HS-5 (cell line): ENCODE measurements around the gene F2RL1.
"Not testable (repeated sequence)": the region's sequence is repeated elsewhere in the genome, so short reads cannot be mapped to it uniquely, and the experiment has no call there.

ENCODE experiments used
- DNase-seq: peaks from one replicate; pipeline ENCODE4 v3.0.0-alpha.2; 2012; ENCODE audit warnings: low read depth

F2RL1 gene

DNA sequence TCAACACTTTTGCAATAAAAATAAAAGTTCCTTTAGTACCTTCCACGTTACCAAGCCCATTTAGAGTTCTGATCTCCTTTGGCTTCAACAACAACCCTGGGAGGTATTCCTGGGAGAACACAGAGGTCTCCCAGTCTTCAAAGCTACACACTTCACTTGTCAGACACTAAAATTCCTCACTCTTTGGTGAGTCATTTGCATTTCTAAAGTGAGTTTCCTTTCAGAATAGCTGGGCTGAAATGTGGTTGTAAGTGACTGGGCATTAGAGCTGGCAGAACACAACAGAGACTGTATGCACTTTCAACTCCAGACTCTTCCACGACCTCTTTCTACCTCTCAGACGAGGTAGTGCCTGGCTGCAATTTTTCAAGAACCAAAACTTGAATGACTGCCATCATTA, 11.5 kb upstream of the F2RL1 start:
- no peak for DNase-seq

DNA sequence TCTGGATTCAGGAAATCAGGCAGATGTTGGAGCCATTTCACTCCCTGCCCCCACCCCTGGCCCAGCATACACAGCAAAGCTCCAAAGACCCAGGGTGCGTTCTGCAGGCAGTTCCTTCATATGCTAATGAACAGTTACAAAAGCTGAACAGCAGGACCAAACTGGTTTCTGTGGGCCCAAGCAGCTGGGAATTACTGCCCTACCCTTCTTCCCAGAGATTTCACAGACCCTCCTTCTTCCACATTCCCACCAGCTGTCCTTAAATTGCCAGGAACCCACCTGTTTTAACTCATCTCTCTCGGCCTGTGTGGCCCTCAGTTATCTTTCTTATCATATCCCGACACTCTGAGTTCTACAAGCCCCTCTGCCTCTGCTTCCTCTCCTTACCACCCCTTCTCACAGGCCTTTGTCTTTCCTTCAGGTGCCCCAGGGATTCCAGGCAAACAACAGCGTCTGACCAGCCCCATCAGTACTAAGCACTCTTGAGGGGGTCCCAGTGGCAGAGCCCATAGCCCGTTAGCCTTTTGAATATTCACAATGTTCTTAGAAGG, 10.6 kb upstream of the F2RL1 start:
- no peak for DNase-seq

DNA sequence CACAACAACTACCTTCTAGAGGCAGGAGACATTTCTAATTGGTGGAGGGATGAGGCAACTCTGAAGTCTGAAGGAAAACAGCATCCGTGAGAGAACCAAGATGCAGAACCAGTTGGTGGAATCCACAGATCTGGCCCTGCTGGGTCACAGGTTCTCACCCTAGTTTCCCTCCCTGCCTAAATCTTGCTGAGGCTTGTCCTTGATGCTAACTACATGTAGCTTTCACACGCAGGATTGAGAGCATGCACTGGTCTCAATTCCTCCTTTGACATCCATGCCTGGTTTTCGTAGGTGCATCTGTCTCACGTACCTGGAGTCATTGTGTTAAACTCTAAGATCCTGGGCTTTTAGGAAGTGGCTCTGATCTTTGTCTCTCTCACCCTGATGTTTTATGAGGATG, 9.7 kb upstream of the F2RL1 start:
- DNase-seq = no peak

- DNase-seq = no peak
These were observed 8.6 kb upstream of the F2RL1 start for GRCh38 chr5:76810236-76810635.

- DNase-seq = no peak
These were observed 7.6 kb upstream of the F2RL1 start for GRCh38 chr5:76811214-76811613.

DNA sequence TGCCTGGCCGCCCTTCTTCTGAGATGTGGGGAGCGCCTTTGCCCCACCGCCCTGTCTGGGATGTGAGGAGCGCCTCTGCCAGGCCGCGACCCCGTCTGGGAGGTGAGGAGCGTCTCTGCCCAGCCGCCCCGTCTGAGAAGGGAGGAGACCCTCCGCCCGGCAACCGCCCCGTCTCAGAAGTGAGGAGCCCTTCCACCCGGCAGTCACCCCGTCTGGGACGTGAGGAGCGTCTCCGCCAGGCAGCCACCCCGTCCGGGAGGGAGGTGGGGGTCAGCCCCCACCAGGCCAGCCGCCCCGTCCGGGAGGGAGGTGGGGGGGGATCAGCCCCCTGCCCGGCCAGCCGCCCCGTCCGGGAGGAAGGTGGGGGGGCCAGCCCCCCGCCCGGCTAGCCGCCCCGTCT, 6.6 kb upstream of the F2RL1 start:
- not testable (repeated sequence) for DNase-seq

- DNase-seq = peak; percentile 81
These were observed 4.8 kb upstream of the F2RL1 start for GRCh38 chr5:76813982-76814562.

DNA sequence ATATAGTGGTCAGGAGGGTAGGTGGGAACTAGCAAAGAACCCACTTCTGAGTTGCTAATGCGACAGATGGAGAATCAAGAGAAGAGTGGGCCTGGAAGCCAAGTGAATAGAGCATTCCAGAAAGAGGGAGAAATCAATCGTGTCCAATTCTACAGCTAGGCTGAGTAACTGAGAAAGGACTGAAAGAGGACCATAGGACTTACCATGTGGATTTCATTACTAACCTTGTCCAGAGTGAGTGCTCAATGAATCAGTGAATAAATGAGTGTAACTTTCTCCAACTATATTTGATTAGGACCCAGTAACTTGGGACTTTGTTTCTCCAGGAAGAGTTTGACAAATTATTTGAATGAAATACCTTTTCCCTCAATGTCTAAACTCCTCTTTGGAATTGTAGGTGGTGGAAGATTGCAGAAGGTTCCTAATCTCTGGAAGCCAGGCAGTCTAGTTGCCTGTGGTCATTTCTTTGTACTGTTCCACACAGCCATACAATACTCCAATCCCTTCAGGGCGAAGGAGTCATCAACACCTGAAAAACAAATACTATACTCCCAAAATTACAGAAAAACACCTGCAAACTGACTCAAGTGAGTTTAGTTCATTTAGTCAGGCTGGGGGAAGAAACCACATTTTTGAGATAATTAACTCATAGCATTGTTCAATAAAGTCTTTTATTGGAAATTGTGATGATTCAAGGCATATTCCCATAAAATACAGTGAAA, 2.6 kb upstream of the F2RL1 start:
- DNase-seq = no peak

GRCh38 chr5:76819851-76820525, 1.2 kb downstream of the F2RL1 start:
- no peak for DNase-seq

GRCh38 chr5:76820526-76820890, 1.7 kb downstream of the F2RL1 start:
- DNase-seq = no peak

GRCh38 chr5:76821136-76821535, 2.3 kb downstream of the F2RL1 start:
- DNase-seq = no peak

DNA sequence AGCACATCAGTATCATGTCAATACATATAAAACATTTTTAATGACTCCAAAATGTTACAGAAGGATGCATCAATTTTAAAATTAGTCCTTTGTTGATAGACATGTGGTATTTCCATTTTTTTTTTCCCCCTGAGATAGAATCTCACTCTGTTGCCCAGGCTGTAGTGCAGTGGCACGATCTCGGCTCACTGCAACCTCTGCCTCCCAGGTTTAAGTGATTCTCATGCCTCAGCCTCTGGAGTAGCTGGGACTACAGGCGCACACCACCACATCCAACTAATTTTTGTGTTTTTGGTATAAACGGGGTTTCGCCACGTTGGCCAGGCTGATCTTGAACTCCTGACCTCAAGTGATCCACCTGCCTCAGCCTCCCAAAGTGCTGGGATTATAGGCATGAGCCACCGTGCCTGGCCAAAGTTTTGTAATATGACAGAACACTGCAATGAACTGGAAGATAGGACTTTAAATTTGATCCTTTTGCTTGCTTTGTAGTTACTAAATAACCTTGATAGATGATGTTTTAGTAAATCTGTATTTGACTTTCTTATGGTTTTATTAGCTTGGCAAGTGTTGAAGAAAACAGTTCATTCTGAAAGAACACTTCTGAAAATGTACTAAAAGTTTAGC, 3.4 kb downstream of the F2RL1 start:
- DNase-seq = not testable (repeated sequence)

- not testable (repeated sequence) for DNase-seq
These were observed 7.6 kb downstream of the F2RL1 start for GRCh38 chr5:76826416-76826815.

GRCh38 chr5:76831110-76831452, 12.3 kb downstream of the F2RL1 start:
- peak; percentile 56 for DNase-seq

DNA sequence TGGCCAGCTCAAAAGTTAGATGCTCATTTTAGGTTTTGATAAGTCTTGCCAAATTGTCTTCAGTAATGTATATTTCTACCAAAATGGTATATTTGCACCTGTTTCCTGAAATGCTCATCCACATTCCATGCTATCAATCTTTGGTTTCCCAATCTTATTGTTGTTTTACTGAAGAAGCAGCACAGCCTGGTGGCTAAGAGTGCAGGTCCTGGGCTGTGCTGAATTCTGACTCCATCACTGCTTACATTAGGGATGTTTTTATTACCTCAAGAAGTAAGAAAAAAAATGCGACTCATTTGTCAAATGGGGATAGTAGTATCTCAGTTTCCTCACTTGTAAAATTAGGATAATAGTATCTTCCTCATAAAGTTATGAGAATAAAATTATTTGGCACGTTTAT, 17.4 kb downstream of the F2RL1 start:
- DNase-seq = no peak

DNA sequence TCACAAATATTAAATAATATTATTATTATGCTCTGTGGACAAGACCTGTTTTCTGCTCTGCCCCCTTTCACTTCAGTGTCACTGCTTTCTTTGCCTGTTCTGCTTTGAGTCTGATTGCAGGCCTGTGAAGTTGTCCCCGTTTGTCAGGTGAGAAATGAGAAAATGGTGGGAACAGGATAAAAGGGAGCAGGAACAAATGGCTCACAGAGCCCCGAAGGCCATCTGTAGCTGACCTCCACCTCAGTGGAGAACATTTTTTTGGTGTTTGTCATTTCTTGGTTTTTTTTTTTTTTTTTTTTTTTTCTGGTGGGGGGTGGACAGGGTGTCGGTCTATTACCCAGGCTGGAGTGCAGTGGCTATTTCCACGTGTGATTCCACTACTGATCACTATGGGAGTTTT, 17.8 kb downstream of the F2RL1 start:
- no peak for DNase-seq

DNA sequence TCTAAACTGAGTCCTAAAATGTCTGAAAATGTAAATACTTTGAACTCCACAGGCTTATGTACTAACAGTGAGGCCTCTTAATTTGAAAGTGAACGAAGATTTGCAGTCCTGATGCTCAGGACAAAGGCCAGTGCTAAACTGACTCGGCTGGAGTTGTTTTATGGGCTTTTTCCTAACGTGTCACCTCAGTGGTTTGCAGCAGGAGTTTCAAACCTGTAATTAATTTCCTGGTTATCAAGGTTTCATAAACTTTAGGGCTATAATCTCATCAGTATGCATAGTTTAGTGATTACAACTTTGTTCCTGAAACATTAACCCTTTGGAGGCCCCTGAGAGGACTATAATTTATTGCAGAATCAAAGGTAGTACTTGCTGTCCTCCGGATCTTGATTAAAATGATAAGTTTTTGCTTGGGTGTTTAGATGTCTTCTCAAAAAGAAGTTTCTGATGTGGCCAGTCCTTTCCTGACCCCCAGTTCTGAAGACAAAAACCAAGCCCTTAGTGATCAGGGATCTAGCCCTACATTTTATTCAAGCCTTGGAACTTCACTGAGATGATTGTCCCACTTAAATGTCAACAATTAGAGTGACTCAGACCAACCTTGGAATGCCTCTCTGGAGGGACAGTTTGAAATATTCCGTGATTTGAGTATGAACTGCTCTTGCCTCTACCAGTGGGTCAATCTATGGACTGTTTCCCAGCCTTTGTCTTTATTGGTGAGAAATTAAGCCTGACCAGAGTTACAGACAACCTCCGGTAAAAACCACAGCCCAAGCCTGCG, 19.8 kb downstream of the F2RL1 start:
- DNase-seq = peak; percentile 31

DNA sequence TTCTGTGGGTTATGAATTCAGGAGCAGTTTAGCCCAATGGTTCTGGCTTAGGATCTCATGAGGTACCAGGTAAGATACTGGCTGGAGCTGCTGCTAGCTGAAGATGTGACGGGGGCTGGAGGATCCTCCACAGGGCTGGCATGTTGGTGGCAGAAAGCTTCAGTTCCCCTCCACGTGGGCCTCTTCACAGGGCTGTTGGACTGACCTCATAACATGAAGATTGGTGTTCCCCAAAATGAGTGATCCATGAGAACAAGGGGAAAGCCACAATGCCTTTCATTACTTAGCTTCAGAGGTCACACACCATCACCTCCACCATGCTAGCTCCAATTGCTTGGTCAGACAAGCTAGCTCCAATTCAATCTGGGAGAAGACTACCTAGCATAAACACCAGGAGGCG, 22.5 kb downstream of the F2RL1 start:
- DNase-seq = no peak

DNA sequence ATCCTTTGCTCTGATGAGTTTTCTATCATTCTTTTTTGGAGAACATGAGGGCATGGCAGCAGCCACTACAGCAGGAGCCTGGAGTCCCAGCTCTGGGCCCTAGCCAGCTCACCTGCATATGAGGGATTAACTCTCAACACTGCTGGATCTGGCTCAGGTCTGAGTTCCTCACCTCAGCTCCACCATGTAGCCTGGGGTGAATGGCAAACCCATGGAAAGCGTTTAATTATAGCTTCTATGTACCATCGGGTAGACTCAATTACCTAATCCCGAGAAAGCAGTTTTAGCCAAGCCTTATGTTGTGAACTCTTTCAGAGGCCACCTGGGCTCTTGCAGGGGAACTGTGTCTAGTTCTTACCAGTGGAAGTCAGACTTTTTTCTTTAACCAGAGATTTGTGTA, 27.1 kb downstream of the F2RL1 start:
- no peak for DNase-seq

DNA sequence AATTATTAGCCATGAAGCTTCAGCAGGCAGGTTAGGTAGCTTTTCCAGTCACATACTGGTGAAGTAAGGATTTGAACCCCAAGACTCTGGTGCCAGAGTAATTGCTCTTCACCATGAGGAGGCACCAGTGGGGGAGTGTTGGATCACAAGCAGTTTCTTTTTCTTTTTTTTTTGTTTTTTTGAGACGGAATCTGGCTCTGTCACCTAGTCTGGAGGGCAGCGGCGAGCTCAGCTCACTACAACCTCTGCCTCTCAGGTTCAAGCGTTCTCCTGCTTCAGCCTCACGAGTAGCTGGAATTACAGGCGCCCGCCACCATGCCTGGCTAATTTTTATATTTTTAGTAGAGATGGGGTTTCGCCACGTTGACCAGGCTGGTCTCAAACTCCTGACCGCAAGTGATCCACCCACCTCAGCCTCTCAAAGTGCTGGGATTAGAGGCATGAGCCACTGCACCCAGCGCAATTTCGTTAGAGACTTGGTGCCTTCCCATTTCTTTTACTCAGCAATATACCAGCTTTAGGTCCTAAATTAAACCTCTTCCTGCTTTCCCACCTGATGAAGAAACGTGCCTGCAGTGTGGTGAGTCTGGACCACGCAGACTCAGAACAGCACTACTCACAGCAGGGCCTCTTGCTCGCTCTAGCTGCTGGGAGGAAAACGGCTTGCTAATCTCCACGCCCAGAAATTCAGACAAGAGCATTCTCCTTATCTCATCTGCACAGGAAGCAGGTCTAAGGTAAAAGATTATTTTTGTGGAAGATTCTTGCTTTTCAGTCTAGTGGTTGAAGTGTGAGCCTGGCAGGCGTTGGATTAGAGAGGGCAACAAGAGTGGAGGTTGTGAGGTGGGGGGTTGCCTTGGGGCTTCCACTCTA, 30.8 kb downstream of the F2RL1 start, which contains the start of gene S100Z:
Gene S100Z, plus strand, starts transcription at position 596 of the 873 bp plus-strand sequence. CDS start 25,346 bp downstream, outside the sequence.
- no peak for DNase-seq
